ENCODE results near the gene POLR2F.

DNA sequence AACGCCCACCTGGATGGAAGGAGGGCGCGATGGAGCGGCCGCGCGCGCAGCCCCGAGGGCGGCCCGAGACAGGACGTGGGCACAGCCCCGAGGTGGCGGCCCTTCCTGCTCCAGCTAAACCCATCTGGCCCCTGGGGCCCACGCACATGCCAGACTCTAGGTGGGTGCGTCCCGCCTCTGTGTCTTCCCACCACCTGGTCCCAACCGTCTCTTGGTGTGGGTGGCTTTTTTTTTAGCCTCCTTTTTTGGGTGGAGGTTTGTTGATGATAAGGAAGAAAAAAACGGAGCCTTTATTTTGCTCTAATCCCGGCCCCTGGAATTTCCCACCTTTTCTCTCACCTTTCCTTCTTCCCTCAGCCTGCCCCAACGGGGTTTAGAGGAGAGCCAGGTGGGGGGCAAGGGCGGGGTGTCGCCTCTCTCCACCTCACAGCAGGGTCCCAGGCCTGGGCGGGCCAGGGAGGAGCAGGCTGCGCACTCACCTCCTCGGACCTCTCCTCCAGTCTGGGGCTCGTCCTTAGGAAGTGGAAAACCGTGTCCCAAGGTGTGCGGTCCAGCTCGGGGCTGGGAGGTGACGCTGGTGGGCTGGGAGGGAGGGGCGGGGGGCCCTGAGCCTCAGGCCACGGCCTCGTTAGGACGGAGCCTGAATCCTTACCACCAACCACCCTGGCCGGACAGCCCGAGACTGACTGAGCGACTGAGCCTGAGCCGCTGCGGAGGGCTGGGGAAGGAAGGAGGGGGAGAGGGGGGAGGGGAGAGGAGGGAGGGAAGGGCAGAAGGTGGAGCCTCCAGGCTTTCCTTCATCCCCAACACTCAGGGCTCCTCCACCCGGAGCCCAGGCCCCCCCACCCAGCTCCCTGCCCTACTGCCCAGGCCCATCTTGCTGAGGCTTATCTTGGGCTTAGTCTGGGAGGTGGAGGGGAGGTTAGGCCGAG lies 30.6 kb downstream of the POLR2F start, which contains the start of gene SOX10:
- TF ChIP-seq, protein P1, sequence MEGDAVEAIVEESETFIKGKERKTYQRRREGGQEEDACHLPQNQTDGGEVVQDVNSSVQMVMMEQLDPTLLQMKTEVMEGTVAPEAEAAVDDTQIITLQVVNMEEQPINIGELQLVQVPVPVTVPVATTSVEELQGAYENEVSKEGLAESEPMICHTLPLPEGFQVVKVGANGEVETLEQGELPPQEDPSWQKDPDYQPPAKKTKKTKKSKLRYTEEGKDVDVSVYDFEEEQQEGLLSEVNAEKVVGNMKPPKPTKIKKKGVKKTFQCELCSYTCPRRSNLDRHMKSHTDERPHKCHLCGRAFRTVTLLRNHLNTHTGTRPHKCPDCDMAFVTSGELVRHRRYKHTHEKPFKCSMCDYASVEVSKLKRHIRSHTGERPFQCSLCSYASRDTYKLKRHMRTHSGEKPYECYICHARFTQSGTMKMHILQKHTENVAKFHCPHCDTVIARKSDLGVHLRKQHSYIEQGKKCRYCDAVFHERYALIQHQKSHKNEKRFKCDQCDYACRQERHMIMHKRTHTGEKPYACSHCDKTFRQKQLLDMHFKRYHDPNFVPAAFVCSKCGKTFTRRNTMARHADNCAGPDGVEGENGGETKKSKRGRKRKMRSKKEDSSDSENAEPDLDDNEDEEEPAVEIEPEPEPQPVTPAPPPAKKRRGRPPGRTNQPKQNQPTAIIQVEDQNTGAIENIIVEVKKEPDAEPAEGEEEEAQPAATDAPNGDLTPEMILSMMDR (conservative IDR thresholded peaks at IDR 0.05; ENCODE audit: low read depth, low read length) = no peak
- no peak for TF ChIP-seq EZH2 (IDR thresholded peaks at IDR 0.05; ENCODE audit: borderline replicate concordance, low read depth, low read length, poor library complexity, severe bottlenecking)
